ENCODE data around the gene WDR7. TPM values are rescaled to one million over a fixed set of nuclear protein-coding genes. Genes with fewer than 3 reads are reported as not detected.
A peak's percentile ranks its signal among the peaks of the same experiment; 100 is the strongest.

Gene WDR7
- total and polyA plus RNA-seq, 9 of the 15 experiments (the other 6 are each of a cell fraction or from before 2014, with no cell fraction given) = 1.4 to 9.4 (median 5.3) TPM

DNA sequence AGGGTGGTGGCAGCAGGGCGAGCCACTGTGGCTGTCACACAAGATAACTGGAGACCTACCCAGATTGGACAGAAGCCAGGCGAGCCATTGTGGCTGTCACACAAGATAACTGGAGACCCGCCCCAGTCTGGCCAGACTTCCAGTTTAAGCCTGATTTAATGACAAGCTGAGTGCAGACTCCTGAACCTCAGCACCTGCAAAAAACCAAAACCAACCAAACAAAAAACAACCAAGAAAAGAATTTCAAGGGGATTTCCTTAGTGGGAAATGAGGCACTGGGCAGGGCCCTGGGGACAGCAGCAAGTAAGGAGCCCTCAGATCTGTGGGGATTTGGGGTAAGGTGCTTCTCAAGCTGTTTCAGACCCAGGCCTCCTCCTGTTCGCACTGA is 400.5 kb downstream of the WDR7 start (continued):
- TF ChIP-seq, protein P1, sequence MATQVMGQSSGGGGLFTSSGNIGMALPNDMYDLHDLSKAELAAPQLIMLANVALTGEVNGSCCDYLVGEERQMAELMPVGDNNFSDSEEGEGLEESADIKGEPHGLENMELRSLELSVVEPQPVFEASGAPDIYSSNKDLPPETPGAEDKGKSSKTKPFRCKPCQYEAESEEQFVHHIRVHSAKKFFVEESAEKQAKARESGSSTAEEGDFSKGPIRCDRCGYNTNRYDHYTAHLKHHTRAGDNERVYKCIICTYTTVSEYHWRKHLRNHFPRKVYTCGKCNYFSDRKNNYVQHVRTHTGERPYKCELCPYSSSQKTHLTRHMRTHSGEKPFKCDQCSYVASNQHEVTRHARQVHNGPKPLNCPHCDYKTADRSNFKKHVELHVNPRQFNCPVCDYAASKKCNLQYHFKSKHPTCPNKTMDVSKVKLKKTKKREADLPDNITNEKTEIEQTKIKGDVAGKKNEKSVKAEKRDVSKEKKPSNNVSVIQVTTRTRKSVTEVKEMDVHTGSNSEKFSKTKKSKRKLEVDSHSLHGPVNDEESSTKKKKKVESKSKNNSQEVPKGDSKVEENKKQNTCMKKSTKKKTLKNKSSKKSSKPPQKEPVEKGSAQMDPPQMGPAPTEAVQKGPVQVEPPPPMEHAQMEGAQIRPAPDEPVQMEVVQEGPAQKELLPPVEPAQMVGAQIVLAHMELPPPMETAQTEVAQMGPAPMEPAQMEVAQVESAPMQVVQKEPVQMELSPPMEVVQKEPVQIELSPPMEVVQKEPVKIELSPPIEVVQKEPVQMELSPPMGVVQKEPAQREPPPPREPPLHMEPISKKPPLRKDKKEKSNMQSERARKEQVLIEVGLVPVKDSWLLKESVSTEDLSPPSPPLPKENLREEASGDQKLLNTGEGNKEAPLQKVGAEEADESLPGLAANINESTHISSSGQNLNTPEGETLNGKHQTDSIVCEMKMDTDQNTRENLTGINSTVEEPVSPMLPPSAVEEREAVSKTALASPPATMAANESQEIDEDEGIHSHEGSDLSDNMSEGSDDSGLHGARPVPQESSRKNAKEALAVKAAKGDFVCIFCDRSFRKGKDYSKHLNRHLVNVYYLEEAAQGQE (IDR thresholded peaks at IDR 0.05; ENCODE audit: borderline replicate concordance) = peak; percentile 96
- TF ChIP-seq, protein P1 (CRISPR knock-in tag; IDR thresholded peaks at IDR 0.05; ENCODE audit: low read depth) = no peak
- TF ChIP-seq ZNF124 (CRISPR knock-in tag; IDR thresholded peaks at IDR 0.05) (no peak), SMARCA4 (IDR thresholded peaks at IDR 0.05) (peak; percentile 74), RFX7 (CRISPR knock-in tag; IDR thresholded peaks at IDR 0.05) (no peak), ZSCAN29 (IDR thresholded peaks at IDR 0.05) (no peak), ZNF76 (CRISPR knock-in tag; IDR thresholded peaks at IDR 0.05; ENCODE audit: borderline replicate concordance) (no peak), PURB (CRISPR knock-in tag; IDR thresholded peaks at IDR 0.05; ENCODE audit: low read depth) (no peak), NFE2L1 (tag; IDR thresholded peaks at IDR 0.05; ENCODE audit: borderline replicate concordance, low read depth) (no peak), MAFK (IDR thresholded peaks at IDR 0.05; ENCODE audit: low read length) (no peak), ZNF41 (CRISPR knock-in tag; conservative IDR thresholded peaks at IDR 0.05) (no peak), GTF2E2 (tag; IDR thresholded peaks at IDR 0.05) (no peak), PHB (CRISPR knock-in tag; IDR thresholded peaks at IDR 0.05) (no peak), NCOA4 (IDR thresholded peaks at IDR 0.05; ENCODE audit: partially characterized antibody) (no peak), NCOA1 (IDR thresholded peaks at IDR 0.05; ENCODE audit: low read depth) (no peak), IRF2 (CRISPR knock-in tag; IDR thresholded peaks at IDR 0.05) (no peak), ZNF354B (CRISPR knock-in tag; IDR thresholded peaks at IDR 0.05) (no peak)
- TF ChIP-seq, protein P2, sequence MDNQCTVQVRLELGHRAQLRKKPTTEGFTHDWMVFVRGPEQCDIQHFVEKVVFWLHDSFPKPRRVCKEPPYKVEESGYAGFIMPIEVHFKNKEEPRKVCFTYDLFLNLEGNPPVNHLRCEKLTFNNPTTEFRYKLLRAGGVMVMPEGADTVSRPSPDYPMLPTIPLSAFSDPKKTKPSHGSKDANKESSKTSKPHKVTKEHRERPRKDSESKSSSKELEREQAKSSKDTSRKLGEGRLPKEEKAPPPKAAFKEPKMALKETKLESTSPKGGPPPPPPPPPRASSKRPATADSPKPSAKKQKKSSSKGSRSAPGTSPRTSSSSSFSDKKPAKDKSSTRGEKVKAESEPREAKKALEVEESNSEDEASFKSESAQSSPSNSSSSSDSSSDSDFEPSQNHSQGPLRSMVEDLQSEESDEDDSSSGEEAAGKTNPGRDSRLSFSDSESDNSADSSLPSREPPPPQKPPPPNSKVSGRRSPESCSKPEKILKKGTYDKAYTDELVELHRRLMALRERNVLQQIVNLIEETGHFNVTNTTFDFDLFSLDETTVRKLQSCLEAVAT (IDR thresholded peaks at IDR 0.05) = no peak
- TF ChIP-seq, protein P3, sequence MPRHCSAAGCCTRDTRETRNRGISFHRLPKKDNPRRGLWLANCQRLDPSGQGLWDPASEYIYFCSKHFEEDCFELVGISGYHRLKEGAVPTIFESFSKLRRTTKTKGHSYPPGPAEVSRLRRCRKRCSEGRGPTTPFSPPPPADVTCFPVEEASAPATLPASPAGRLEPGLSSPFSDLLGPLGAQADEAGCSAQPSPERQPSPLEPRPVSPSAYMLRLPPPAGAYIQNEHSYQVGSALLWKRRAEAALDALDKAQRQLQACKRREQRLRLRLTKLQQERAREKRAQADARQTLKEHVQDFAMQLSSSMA (CRISPR knock-in tag; IDR thresholded peaks at IDR 0.05) = no peak

Measured in K562 (cell line).